GM18526 (cell line): ENCODE results near the gene PKDREJ.

Source experiments
- POLR2A ChIP-seq: IDR thresholded peaks from 3 replicates; pipeline ENCODE4 v1.6.1; 2011; ENCODE audit not compliant: insufficient read length; ENCODE audit errors: extremely low read depth

Gene PKDREJ

DNA sequence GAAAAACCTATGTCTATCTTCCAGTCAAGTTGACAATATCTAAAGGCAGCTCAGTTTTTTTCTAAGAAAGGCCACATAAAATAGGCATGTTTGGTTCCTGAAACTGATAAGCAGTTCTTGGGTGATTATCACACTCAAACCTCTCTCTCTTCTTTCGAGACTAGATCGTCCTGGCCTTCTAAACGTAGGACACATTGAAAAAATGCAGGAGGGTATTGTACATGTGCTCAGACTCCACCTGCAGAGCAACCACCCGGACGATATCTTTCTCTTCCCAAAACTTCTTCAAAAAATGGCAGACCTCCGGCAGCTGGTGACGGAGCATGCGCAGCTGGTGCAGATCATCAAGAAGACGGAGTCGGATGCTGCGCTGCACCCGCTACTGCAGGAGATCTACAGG is 28.2 kb downstream of the PKDREJ start:
- no peak for TF ChIP-seq POLR2A

DNA sequence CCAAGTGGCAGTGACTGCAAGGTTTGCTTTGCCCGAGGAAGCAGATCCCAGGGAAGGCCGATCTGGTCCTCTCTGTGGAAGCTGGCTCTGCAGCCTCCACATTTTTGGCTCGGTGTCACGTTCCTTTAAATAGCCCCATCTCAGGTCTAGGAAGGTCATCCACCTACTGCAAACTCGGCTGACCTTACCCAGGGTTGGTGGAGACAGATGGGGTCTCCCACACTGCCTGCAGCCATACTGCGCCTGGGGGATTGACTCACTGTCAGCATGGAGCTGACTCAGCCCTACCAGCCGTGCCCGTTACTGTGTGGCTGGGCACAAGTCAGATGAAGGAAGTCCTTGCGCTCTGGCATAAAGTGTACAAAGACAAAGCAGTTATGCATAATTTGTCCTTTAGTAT is 29.9 kb downstream of the PKDREJ start:
- TF ChIP-seq POLR2A: no peak

DNA sequence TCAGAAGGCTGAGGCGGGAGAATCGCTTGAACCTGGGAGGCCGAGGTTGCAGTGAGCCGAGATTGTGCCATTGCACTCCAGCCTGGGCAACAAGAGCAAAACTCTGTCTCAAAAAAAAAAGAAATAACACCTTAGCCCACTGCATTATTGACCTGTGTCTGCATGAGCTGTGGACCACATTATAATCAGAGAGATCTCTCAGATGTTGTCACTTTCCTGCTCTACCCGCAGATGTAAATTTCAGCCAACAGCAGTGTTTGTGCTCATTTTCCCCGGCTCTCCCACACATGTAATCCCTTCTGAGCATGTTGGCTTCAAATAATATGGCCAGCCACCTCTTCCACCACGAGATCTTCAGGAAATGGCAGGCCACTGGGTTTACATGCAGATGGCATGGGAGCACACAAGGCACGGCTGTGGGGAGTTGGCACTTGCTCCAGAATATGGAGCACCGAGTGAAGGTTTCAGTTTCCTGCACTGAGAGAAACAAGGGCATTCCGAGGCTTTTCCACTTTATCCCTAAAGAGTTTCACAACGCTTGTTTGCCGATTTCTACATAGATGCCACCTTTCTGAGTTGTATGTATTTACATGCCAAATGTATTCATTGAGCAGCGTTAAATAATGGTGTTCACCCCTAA is 32.8 kb downstream of the PKDREJ start:
- no peak for TF ChIP-seq POLR2A

DNA sequence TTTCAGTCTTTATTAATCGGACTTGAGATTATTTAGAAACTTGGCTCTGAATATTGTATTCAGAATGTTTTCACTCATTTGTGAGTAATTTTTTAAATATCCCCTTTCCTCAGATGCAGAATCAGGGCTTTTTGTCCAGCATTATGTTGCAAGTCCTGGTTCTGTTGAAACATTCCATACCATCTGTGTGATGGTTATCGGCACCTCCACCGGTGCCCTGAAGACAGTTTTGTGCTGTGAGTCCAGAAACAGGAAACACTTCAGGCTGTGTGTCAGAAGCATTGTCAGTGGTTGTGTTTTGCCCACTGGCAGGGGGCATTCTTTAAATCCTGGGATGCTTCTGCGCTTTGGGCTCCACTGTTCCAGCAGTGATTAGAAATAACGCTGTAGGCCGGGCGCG is 33.4 kb downstream of the PKDREJ start:
- TF ChIP-seq POLR2A: no peak

DNA sequence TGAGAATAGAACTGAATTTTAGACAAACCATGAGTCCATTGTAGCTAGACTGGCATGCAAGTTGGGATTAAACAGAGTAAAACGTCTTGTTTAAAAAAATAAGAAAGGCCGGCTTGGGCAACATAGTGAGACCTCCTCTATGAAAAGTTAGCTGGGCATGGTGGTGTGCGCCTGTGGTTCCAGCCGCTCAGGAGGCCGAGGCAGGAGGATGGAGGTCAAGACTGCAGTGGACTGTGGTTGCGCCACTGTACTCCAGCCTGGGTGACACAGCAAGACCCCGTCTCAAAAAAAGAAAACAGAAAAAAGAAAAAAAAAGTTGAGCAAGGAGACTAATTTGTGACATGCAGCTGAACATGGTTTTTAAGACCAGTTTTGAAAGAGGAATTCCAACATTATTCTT is 36.6 kb downstream of the PKDREJ start:
- TF ChIP-seq POLR2A: no peak

DNA sequence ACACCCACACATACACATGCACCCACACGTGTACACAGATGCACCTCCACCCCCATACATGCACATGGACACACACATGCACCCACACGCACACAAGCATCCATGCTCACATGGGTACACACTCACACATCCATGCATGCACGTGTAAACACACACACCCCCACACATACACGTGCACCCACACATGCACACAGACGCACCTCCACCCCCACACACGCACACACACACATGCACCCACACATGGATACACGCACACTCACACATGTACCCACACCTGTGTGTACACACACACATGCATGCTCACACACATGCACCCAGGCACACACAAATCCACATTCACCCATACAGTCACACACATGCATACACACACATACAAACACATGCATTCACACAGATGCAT is 37.5 kb downstream of the PKDREJ start:
- no peak for TF ChIP-seq POLR2A

DNA sequence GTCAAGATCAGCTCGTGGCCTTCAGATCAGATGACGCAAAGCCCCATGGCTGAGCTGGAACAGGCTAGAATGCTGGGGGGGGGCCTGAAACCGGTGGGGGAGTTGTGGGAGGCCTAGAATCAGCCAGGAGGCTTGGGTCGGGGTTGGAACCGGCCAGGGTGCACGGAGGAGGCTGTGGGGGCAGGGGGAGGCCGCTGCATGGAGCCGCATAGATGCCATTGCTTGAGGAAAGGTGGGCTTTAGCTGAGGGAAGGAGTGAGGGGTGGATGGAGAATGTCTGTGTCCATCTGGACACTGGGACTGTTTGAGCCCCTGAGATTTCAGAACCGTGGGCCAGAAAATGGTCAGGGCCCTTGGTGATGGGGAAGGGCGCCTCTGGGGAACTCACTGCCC is 38.2 kb downstream of the PKDREJ start:
- TF ChIP-seq POLR2A: no peak

DNA sequence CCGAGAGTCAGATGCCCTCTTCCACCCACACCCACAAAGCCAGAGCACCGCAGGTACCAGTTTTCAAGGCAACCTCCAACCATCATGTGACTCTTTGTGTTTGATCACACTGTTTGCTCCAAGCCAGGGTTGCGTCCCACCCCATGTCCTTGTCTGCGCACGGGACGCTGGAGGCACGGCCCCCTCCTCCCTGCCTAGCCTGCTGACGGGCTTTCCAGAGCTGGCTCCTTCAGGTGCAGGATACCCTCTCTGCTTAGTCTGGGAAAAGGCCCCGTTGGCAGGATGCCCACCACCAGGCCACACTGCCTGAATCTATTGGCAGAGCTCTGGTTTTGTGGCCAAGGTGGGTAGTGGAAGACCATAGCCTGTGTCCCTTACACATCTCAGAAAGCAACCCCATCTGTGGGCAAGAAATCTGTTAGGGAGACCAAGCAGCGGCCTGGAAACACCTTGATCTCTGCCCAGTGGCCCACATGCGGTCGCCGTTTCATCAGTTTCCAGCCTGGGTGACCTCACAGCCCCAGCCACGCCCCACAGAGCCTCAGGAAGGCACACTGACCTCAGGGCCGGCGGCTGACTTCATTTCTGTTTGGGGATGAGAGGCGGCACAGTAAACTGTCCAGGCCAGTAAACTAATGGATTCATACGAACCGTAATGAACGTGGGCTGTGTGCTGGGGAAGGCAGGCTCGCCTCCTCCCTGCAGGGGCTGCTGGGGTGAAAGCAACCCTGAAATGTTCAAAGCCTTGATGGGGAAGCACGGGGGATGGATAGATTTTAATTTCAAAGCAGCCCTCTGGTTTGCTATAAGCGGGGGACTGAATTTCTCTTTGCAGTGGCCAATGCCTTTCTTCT is 38.9 kb downstream of the PKDREJ start:
- no peak for TF ChIP-seq POLR2A

DNA sequence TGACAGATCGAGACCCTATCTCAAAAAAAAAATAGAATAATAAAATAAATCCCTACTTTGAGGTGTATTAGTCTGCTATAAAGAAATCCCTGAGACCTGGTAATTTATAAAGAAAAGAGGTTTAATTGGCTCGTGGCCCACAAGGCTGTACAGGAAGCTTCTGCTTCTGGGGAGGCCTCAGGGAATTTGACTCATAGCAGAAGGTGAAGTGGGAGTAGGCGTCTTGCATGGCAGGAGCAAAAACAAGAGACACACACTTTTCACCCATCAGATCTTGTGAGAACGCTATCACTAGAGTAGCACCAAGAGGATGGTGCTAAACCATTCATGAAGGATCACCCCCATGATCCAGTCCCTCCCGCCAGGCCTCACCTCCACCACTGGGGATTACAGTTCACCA is 42.2 kb downstream of the PKDREJ start:
- no peak for TF ChIP-seq POLR2A

DNA sequence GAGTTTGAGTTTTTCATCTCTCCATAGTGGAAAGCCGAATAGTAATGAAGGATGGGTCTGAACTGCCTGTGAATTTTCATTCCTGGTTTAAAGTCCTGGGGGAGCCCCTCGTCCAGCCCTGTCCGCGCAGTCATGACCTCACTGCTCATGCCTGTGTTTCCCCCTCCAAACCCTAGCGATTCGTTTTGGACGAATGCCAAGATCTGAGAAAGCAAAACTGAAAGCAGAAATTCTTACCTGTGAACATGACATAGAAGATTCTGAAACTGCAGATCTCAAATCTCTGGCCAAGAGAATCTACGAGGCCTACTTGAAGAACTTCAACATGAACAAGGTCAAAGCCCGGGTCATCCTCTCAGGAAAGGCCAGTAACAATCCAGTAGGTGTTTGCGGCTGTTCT is 43.5 kb downstream of the PKDREJ start:
- no peak for TF ChIP-seq POLR2A

DNA sequence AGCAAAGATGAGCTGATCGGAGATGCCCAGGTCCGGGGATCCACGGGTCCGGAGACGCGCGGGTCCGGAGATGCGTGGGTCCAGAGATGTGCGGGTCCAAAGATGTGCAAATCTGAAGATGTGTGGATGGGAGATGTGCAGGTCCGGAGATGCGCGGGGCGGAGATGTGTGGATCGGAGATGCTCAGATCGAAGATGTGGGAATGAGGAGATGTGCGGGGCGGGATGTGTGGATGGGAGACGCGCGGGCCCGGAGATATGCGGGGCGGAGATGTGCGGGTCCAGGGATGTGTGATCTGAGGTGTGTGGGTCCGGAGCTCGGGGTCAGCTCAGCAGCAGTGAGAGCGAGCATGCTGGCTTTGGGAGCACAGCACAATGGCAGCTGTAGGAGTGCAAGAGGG is 48.5 kb downstream of the PKDREJ start:
- no peak for TF ChIP-seq POLR2A

DNA sequence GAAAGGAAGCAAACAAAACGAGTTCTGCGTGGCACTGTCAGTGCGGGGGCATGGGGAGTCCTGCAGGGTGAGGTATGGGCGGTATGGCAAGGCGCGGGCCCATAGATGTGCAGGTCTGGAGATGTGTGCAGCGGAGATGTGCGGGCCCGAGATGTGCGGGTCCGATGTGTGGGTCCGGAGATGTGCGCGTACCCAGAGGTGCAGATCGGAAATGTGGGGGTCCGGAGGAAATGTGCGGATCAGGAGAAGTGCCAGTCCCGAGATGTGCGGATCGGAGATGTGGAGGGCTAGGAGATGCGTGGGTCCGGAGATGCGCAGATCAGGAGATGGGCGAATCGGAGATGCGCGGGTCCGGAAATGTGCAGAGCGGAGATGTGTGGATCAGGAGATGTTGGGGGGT is 49.0 kb downstream of the PKDREJ start:
- no peak for TF ChIP-seq POLR2A

DNA sequence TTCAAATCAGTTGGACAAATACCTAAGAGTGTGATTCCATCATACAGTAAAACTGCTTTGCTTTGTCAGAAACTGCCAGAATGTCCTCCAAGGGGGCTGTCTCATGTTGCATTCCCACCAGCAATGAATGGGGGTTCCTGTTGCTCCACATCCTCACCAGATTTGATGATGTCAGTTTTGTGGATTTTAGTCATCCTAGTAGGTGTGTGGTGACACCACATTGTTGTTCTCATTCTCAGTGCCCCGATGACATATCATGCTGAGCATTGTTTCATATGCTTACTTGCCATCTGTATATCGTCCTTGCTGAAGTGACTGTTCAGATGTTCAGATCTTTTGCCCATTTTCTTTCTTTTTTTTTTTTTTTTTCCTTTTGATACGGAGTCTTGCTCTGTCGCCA is 50.1 kb downstream of the PKDREJ start:
- no peak for TF ChIP-seq POLR2A

DNA sequence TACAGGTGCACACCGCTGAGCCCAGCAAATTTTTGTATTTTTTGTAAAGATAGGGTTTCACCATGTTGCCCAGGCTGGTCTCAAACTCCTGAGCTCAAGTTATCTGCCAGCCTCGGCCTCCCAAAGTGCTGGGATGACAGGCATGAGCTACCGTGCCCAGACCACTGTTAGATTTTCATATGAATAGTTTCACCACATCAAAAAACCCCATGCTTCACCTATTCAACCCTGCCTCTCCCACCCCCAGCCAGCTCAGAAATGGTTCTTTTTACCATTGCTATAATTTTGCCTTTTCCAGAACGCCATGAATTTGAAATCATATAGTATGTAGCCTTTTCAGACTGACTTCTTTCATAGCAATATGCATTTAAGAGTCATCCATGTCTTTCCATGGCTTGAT is 50.9 kb downstream of the PKDREJ start:
- TF ChIP-seq POLR2A: no peak

DNA sequence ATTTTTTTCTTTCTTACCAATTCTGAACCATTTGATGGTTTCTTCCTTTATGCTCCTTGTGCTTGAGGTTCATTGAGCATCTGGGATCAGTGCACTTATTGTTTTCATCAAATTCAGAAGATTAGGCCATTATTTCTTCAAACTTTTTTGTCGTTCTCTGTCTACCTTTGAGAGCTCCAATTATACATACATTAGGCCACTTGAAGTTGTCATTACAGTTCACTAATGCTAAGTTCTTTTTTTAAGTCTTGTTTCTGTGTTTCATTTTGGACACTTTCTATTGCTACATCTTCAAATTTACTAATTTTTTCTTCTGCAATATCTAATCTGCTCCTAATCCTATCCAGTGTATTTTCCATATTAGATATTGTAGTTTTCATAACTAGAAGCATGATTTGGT is 53.9 kb downstream of the PKDREJ start:
- TF ChIP-seq POLR2A: no peak
